ENCODE results near the gene FAM3D.
A peak's percentile ranks its signal among the peaks of the same experiment; 100 is the strongest.

FAM3D gene

DNA sequence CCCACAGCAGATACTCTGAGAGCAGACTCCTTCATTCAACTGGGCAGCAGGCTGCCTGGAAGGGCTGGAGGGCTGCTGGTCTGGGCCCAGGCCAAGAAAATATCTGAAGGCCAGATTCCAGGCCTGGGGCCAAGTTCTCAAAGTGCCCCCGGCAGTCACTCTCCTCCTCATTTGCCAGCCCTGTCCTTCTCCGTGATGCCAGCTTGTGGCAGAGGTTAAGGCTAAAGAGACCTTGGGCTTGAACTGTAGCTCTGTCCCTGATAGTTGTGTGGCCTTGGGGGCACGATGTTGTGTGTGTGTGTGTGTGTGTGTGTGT, 39.0 kb downstream of the FAM3D start:
- DNase-seq (ENCODE audit: low read depth, low spot score) = no peak

DNA sequence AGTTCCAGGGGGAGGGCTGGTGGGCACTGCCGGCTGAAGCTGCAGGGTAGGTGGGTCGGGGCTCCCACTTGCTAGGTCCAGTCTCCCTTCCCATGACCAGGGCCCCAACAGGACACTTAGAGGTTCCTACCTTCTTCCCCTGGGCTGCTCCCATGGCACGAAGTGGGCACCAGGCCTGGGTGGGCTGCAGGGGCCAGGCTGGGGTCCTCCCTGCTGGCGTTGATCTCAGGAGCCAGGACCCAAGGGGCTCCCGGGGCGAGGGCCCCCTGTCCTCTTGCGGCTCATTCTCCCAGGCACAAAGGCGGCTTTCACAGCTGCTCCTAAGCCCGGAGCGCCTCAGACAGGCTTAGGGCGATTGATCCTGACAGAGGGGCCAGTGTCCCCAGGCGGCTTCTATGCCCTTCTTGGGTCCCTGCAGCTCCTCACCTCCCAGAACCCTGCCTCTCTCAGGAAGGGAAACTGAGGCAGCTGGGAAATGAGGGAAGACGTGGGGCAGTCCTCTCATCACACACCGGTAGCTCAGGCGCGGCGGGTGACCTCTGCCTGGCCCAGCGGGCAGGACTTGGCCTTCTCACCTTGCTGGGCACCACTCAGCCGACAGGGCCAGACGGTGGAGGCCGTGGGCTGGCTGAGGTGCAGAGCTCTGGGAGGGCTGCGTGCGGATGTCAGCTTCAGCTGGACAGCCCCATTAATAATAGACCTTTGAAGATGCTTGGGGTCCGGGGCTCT, 39.6 kb downstream of the FAM3D start:
- DNase-seq (ENCODE audit: low read depth, low spot score) = no peak

DNA sequence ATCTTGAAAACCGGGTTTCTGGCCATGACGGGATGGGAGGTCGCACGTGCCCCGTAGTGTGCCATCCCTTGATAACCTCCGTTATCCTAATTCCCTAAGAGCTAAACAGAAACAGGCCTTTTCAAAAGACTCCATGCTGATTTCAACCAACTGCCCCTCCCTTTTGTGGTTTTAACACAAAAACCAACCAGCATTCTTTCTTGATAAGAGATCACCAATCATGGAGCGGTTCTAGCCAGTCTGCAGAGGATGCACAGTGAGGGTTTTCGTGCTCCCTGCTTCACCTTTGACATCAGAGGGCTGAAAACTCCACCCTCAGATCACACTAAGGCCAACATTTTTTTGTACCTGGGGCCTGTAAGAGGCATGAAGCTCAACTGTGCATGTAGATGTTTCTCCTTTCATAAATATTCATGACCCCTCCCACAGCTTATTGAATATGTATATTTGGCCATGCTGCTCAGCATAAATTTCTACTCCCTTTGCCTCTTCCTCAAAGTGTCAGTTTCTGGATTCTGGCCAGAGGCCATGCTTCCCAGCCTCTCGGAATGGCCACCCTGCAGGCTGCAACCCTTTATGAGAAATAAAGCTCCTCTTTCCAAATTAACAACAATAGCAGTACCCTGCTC, 41.3 kb downstream of the FAM3D start:
- DNase-seq (ENCODE audit: low read depth, low spot score) = peak; percentile 30

DNA sequence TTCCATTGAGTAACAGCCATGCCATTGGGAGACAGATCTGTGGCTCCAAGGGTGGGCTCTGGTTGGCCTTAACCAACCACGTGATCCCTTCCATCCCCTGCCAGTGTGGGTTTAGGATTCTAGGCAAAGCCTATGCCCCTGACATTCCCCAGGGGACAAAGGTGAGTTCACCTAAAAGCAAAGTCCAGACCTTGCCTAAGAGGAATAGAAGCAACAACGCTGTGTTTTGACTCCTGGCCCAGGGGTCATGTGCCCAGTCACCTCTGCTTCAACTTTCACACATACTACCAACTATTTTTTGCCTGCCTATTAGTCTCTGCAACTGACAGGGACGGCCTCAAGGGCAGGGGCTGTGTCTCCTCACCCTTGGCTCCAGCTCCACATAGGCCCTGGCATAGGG, 42.0 kb downstream of the FAM3D start:
- DNase-seq (ENCODE audit: low read depth, low spot score) = no peak

DNA sequence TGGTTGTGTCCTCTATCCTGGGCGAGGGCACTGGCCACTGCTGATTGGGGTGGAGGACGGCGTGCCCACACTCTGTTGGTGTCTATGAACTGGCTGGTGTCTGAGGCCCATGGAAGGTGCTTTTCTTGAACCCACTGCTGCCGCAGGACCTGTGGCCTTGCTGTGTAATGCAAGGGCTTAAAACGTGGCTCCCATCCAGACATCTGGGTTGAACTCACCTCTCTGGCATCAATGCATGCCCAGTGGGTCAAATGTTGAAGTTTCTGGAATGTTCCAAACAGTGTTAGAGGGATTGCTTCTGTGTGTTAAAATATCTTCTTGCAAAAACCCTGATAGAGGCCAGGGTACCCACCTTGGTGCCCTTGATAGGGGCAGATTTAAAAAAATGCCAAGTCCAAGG, 42.6 kb downstream of the FAM3D start:
- no peak for DNase-seq (ENCODE audit: low read depth, low spot score)

DNA sequence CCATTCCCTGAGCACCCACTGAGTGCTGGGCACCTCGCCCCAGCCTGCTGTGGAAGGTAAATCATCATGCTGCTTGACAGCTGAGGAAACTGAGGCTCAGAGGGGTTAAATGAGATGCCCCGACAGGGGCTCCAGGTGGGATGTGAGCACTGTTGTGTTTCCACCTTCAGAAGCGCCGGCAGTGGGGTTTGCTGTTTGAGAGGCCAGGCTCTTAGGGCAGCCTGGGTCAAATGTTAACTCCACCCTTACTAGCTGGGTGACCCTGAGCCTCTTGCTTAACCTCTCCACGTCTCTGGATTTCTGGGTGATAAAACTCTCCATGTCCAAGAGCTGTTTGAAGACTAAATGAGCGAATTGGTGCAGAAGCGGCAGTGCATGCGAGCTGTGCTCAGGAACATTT, 43.1 kb downstream of the FAM3D start:
- no peak for DNase-seq (ENCODE audit: low read depth, low spot score)

DNA sequence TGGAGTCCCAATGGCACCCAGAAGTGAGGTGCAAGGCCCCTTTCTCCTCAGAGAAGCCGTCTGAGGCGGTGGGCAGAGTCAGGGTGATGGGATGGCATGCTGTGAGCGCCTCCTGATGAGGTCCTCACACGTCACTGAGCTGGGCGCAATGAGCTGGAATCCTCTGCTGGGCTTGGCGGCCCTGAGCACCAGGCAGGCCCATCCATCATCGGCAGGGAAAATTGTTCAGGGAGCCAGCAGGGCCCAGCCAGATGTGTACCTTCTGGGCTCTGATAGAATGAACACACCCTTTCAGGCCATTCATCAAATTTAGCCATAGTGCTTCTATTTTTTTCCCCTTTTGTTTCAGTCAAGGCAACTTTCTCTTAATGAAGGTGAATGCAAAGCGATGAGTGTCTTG, 43.7 kb downstream of the FAM3D start:
- no peak for DNase-seq (ENCODE audit: low read depth, low spot score)

DNA sequence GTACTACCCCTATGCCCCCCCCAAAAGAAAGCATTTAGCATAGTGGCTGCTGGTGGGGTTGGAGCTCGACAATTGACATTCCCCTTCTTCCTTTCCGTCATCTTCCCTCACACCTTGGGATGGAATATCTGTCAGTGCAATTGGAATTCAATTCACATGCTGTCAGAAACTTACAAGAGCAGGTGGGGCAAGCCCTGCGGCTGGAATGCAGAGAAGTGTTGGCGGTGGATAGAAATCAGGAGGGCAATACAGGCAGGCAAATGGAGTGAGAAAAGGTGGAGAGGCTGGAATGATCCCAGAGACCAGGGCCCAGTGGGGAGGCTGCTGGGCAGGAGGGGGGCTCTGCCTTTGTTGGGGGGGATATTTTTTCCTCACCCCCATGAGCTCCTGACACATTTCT, 44.1 kb downstream of the FAM3D start:
- peak; percentile 71 for DNase-seq (ENCODE audit: low read depth, low spot score)

DNA sequence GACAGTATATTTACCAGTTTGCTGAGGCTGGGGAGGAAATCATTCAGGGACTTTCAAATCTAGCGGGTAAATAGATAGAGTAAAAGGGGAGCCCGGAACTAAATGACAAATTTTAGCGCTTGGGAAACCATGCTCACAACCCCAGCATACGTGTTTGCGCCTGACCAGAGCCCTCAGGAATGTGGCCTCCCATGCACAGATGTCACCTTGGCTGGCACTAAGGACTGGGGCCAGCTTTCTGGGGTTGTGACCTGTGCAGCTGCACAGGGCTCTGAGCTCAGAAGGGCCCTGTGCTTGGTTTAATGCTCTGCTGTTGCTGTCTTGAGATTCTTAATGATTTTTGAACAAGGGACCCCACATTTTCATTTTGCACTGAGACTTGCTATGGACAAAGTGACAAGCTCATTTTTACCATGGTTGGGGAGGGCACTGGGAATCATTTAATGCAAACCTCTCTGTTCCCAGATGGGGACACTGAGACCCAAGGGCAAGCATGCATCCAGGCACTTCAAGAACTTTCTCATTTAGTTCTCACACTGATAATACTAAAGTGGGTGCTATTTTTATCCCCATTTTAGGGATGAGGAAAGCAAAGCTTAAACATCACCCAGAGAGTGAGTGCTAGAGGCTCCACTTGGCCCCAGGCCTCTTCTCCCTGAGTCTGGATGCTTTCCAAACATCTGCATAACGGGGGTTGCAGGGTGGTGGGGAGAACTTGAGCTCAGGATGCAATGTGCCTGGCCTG, 45.3 kb downstream of the FAM3D start:
- DNase-seq (ENCODE audit: low read depth, low spot score) = no peak

DNA sequence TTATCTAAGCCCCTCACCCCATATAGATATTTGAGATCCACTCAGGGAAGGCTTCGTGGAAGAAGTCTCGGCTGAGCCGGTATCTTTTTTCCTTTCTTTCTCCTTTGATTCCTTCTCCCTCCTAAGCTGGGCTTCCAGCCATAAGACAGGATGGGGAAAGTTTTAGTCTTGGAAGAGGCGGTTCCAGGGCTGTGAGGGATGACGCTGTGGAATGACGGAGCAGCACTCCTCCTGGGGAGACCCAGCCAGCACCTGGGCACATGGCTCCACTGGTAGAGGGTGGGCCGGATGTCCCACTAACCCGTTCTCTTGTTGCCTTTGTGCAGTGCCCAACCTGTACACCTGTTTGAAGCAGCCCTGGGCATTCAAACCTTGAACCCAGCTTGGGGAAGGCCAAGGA, 46.2 kb downstream of the FAM3D start:
- DNase-seq (ENCODE audit: low read depth, low spot score) = no peak

DNA sequence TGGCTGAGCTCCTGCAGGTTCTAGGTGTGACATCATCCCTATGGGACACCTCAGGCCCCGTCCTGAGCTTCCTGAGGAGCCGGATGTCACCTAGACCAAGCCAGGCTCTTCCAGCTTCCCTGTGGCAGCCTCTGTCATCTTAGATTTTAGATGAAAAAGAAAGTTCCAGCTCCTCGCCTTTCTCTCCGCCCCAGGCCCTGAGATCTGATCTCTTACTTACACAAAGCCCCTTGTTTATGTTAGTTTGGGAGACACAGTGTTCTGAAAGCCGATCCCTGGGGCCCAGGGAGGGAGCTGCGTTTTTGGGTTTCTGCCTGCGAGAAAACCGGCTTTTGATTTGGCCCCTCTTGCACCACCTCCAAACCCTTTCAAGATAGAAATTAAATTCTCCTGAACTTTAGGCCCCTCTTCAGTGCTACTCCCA, 49.2 kb downstream of the FAM3D start:
- DNase-seq (ENCODE audit: low read depth, low spot score) = peak; percentile 94

DNA sequence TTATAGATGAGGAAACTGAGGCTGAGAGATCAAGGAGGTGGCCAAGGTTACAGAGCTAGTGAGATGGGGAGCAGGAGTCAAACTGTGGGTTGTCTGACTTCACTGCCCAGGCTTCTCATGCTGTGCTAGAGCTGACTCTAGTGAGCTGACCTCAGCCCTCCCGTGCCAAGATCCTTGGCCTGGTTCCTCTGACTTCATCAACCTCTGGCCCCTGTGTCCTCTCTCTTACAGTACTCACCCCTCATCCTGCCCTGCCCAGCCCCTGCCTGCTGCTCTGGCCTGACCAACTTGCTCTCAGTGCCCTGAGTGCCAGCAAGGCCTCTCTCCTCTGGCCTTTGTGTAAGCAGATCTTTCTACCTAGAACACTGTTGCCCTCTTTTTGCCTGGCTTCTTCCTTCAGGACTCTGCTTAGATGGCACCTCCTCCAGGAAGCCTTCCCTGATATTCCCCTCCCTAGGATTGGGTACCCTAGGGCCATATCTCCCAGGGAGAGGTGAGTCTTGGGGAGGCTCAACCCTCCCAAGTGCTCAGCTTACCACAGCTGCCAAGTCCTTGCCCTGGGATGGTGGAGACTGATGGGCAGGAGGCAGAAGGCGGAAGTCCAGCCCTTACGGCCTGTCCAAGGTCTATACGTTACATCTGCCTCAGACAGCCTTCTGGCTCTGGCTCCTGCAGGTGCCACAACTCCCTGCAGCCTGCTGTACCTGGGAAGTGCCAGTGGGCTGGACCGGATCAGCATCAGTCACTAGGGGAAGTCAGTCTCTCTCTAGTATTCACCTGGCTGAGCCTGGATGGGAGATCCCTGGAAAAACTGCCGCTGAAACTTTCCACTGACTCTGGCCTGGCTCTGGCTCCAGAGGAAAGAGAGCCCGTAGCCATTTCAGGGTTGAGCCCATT, 53.1 kb downstream of the FAM3D start:
- DNase-seq (ENCODE audit: low read depth, low spot score) = no peak

DNA sequence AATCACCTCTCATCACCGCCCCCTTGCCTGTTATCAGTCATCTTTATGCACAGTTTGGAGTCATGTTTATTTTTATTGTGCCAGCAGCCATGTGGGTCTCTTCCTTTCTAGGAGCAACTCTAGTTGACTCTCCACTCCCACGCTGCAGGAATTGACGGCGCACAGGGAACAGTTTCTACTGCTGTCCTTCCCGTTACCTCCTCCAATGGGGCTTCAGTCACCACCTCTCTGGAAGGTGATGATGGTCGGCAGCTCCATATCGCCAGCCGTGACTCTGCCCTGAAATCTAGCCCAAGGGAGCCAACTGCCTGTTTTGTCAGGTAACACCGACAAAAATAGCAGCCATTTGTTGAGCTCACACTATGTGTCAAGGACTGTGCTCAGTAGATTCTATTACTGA, 53.7 kb downstream of the FAM3D start:
- no peak for DNase-seq (ENCODE audit: low read depth, low spot score)

DNA sequence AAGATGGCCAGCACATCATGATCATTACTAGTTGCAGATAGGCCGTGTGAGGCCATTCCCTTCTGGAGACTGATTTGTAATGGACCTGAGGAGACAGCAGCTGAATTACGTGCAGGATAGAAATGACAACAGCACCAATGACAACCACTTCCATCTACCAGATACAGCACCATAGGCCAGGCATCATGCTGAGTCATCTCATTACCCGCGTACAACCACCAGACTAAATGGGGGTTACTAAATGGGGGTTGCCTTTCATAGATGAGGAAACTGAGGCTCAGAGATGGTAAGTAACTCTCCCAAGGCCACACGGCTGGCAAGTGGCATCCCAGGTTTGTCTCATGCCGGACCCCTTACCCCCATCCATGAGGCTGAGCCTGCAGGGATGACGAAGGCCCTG, 56.6 kb downstream of the FAM3D start:
- DNase-seq (ENCODE audit: low read depth, low spot score) = no peak

DNA sequence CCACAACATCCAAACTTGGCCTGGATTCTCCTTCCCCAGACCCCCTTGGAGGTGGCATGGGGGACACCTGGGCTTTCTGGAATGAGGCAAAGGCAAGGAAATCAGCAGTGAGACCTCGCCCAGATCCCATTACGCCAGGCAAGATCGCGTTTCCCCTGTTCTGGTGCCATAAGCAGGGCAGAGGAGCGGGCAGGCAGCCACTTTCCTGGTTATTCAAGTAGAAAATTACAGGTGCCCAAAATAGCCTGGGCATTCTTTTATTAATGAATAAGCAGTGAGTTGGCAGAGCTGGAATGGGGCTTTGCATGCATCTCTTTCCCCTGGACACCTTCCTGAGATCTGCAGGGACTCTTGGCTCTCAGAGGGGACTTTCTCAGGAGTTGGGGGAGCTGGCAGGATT, 57.9 kb downstream of the FAM3D start:
- DNase-seq (ENCODE audit: low read depth, low spot score) = no peak

DNA sequence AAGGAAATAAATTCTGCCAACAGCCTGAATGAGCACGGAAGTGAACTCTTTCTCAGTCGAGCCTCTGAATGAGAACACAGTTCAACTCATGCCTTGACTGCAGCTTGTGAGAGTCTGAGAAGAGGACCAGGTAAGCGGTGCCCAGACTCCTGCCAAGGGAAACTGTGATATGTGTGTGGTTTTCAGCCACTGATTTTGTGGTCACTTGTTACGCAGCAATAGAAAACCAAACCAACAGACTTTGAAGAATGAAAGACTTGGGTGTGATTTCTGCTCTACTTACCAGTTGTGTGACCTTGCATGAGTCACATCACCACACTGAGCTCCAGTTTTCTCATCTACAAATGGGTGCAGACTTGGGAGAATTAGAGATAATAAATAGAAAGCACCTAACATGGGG, 58.8 kb downstream of the FAM3D start:
- DNase-seq (ENCODE audit: low read depth, low spot score) = no peak

DNA sequence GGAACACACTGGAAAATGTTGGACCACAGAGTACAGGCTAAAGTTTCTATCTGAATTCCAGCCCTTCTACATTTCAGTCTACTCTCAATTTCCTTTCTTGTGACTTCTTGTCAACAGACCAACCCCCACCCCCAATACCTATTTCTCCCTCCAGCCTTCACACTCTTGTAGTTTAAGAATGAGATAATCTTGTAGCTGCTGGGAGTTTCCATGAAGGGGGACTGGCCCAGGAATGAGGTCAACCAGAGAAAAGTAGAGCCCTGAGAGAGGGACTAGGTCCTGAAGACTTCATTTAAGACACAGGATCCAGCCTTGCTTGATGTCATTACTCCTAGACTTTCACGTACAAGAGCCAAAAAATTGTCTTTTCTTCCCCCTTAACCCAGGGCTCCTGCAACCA, 59.9 kb downstream of the FAM3D start:
- DNase-seq (ENCODE audit: low read depth, low spot score) = no peak

DNA sequence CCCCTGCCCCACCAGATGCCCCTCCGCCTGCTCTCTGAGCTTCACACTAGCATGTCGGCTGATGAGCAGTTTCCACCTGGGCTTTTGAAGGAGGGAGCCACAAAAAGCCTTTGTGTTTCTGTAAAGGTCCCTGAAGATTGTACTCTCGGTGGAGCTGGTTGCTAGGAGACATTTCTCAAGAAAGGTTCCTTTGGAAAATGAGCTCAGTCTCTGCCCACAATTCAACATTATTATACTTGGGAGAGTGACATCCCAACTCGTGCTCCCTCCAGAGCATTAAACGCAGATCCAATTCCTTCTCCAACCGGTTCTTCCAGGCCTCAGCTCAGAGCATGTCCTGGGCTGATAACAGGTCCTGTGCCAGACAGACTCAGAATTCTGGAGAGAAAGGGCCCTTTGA, 62.5 kb downstream of the FAM3D start:
- DNase-seq (ENCODE audit: low read depth, low spot score) = no peak

DNA sequence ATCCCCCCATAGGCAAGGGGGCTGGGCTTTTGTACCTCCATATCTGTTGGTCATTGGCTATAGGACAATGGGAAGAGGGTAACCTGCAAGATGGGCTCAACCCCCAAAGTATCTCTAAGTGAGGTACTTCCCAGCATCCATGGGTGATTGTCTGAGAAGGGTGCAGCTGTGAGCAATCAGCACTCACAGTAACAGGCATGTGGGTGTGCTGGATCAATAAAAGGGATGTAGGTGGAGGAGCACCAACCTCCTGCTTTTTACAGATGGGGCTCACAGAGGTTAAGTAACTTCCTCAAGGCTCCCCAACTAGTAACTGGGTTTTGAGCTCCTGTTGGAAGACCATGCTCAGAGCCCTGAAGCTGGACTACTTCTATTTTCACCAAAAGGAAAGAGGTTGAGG, 63.0 kb downstream of the FAM3D start:
- DNase-seq (ENCODE audit: low read depth, low spot score) = no peak

DNA sequence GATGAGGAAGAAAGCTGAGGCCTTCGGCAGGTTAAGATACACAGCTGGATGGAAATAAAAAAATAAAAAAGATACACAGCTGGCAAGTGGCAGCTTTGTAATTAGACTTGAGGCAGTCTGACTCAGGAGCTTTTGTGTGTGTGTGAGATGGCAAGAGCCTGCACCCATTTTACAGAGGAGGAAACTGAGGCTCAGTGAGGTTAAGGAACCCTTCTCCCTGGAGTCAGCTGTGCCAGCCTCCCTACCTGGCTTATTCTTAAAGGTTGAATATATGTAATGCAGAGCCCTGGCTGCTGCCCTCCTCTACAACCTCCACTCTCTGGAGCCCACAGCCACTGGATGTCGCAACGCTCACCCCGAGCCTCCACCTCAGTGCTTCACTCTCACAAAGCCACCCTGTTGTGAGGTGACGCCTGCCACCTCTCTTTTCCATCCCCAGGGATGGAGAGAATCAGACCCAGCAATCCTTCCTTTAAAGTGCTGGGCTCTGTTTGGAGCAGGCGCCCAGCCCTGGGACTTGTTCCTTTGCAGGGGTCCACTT, 68.7 kb downstream of the FAM3D start:
- DNase-seq (ENCODE audit: low read depth, low spot score) = no peak

DNA sequence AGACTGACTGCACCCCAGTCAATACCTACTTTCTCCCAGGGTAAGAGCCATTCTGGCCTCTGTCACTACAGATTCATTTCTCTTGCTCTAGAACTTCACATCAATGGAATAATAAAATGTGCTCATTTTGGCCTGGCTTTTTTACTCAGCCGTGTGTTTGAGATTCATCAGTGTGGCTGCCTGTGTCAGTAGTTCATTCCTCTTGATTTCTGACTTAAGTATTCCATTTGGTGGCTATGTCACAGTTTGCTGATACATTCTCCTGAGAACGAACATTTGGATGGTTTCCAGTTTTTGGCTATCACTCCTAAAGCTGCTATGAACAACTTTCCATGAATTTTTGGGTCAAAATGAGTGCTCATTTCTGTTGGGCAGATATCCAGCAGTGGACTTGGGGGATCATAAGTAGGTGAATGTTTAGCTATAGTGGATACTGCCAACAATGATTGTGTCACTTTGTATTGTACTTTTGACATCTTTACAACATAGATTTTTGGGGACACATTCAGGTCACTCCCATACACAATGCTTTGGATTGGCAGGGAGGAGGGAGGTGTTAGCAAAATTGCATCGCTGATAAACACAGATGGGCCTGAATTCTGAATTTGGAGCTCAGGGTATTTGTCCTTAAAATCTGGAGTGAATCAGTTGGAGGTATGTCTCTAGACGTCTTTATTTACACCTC, 69.6 kb downstream of the FAM3D start:
- no peak for DNase-seq (ENCODE audit: low read depth, low spot score)

All from ELF-1 (cell line).